HG03521 (cell line): ENCODE results near the gene MAL.
"Not testable (repeated sequence)": the region's sequence is repeated elsewhere in the genome, so short reads cannot be mapped to it uniquely, and the experiment has no call there.

Source experiments
- ATAC-seq: cut with Tn5 transposase; IDR thresholded peaks from one replicate; pipeline ENCODE4 v1.9.1; 2021; ENCODE audit warnings: mild to moderate bottlenecking, moderate library complexity; ENCODE audit not compliant: unreplicated experiment

MAL gene

GRCh38 chr2:95086017-95086416 lies 60.5 kb downstream of the MAL start:
- ATAC-seq: no peak

DNA sequence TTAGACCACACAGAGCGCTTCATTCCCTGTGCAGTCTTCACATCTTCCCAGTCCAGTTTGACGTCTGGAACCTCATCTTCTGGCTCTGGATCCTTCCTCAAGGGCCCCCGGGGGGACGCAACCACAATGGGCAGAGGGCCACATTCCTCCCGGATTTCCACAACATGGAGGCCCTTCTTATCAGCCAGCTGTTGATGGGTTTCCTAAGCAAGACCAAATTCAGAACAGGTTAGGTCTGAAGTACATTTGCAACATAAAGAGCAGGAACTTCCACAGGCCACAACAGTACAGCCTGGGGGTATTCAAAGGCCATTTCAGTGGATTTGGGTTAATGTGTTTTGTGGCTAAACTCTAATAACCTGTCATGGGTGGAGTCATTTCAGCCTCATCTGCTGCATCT lies 61.9 kb downstream of the MAL start:
- ATAC-seq: no peak

GRCh38 chr2:95091885-95092555 lies 66.5 kb downstream of the MAL start:
- no peak for ATAC-seq

GRCh38 chr2:95098273-95098672 lies 72.8 kb downstream of the MAL start:
- ATAC-seq: not testable (repeated sequence)

- ATAC-seq: no peak
Observed at GRCh38 chr2:95099910-95100309, 74.4 kb downstream of the MAL start.
